SU-DHL-6 (cell line): Measurements from ENCODE around the gene LGSN.
"Not testable (repeated sequence)": the region's sequence is repeated elsewhere in the genome, so short reads cannot be mapped to it uniquely, and the experiment has no call there.

Source experiments
- H2AFZ ChIP-seq: fragments of 200-600 bp; sonication (generic); 2 replicates; pipeline ENCODE4 v1.6.1; 2014; ENCODE audit warnings: low read depth, mild to moderate bottlenecking, moderate library complexity, mixed read lengths, antibody characterized with exemption, low read length; ENCODE audit not compliant: severe bottlenecking
- H3F3A ChIP-seq: fragments of 200-600 bp; shearing (Covaris generic); 2 replicates; pipeline ENCODE4 v1.6.0; 2016; ENCODE audit warnings: antibody characterized with exemption, mild to moderate bottlenecking; ENCODE audit not compliant: insufficient read depth
- H3K27ac ChIP-seq: fragments of 200-600 bp; sonication (generic); 2 replicates; pipeline ENCODE4 v1.5.1; 2016; ENCODE audit warnings: low read depth, mild to moderate bottlenecking, low read length, moderate library complexity, mixed read lengths
- H3K27me3 ChIP-seq: fragments of 200-600 bp; sonication (generic), shearing (Covaris generic); 2 replicates; pipeline ENCODE4 v1.6.0; 2014; ENCODE audit warnings: mild to moderate bottlenecking, low read length
- H3K36me3 ChIP-seq: fragments of 200-600 bp; sonication (generic); 2 replicates; pipeline ENCODE4 v1.6.1; 2014; ENCODE audit warnings: mild to moderate bottlenecking, low read length, mixed read lengths
- H3K4me2 ChIP-seq: fragments of 300-600, 200-600 bp; shearing (Covaris generic), sonication (generic); 2 replicates; pipeline ENCODE4 v1.6.0; 2014; ENCODE audit warnings: low read length, low read depth, mild to moderate bottlenecking; ENCODE audit not compliant: poor library complexity, severe bottlenecking
- H3K4me3 ChIP-seq: fragments of 200-600 bp; sonication (generic); 2 replicates; pipeline ENCODE4 v1.5.1; 2014; ENCODE audit warnings: antibody characterized with exemption, low read length, mild to moderate bottlenecking, mixed read lengths; ENCODE audit not compliant: insufficient read depth, poor library complexity, severe bottlenecking
- H3K79me2 ChIP-seq: fragments of 200-600 bp; sonication (generic); 2 replicates; pipeline ENCODE4 v1.6.1; 2014; ENCODE audit warnings: mild to moderate bottlenecking, low read length, moderate library complexity; ENCODE audit not compliant: insufficient read depth
- H3K9ac ChIP-seq: fragments of 200-600 bp; sonication (generic); 2 replicates; pipeline ENCODE4 v1.7.0; 2014; ENCODE audit warnings: mild to moderate bottlenecking, low read length
- H3K9me2 ChIP-seq: fragments of 200-600 bp; sonication (generic); replicated peaks from 2 replicates; pipeline ENCODE4 v1.6.1; 2014; ENCODE audit warnings: low read length; ENCODE audit not compliant: insufficient read depth
- H3K9me3 ChIP-seq: fragments of 200-600 bp; sonication (generic); 2 replicates; pipeline ENCODE4 v1.6.1; 2014; ENCODE audit warnings: low read length, mixed read lengths; ENCODE audit not compliant: insufficient read depth
- H4K20me1 ChIP-seq: fragments of 200-600 bp; sonication (generic); 2 replicates; pipeline ENCODE4 v1.6.1; 2014; ENCODE audit warnings: low read depth, mild to moderate bottlenecking, antibody characterized with exemption, low read length, moderate library complexity, mixed read lengths
- EZH2phosphoT487 ChIP-seq: fragments of 200-600 bp; sonication (generic), shearing (Covaris generic); conservative IDR thresholded peaks from 2 replicates; pipeline ENCODE4 v1.6.1; 2018; ENCODE audit warnings: mild to moderate bottlenecking, antibody characterized with exemption, low read length, moderate library complexity, mixed read lengths
- TF ChIP-seq, protein P1 (sequence below): fragments of 200-600 bp; sonication (generic); IDR thresholded peaks from one replicate; pipeline ENCODE4 v1.5.1; 2017; ENCODE audit warnings: antibody characterized with exemption, mild to moderate bottlenecking, low read length, moderate library complexity; ENCODE audit not compliant: insufficient read depth, poor library complexity, severe bottlenecking

Gene LGSN

GRCh38 chr6:63278916-63279315, 40.9 kb downstream of the LGSN start:
- TF ChIP-seq, protein P1, sequence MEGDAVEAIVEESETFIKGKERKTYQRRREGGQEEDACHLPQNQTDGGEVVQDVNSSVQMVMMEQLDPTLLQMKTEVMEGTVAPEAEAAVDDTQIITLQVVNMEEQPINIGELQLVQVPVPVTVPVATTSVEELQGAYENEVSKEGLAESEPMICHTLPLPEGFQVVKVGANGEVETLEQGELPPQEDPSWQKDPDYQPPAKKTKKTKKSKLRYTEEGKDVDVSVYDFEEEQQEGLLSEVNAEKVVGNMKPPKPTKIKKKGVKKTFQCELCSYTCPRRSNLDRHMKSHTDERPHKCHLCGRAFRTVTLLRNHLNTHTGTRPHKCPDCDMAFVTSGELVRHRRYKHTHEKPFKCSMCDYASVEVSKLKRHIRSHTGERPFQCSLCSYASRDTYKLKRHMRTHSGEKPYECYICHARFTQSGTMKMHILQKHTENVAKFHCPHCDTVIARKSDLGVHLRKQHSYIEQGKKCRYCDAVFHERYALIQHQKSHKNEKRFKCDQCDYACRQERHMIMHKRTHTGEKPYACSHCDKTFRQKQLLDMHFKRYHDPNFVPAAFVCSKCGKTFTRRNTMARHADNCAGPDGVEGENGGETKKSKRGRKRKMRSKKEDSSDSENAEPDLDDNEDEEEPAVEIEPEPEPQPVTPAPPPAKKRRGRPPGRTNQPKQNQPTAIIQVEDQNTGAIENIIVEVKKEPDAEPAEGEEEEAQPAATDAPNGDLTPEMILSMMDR: no peak
- TF ChIP-seq EZH2phosphoT487: no peak
- Histone ChIP-seq H3F3A (no peaks in the 10 kb centered on the region), H4K20me1 (no peaks in the 10 kb centered on the region), H3K27me3 (no peaks in the 10 kb centered on the region), H3K9ac (no peak overlapping the region), H3K9me3 (no peaks in the 10 kb centered on the region), H3K36me3 (no peaks in the 10 kb centered on the region), H3K9me2 (no peaks in the 10 kb centered on the region), H3K4me2 (no peak overlapping the region), H2AFZ (no peak overlapping the region), H3K27ac (no peak overlapping the region), H3K79me2 (no peaks in the 10 kb centered on the region), H3K4me3 (no peak overlapping the region)

GRCh38 chr6:63275953-63276352, 43.8 kb downstream of the LGSN start:
- no peak overlapping the region for H3K4me3 ChIP-seq
- no peaks in the 10 kb centered on the region for H3K9me3 ChIP-seq
- no peak for TF ChIP-seq EZH2phosphoT487
- TF ChIP-seq, protein P1: no peak

GRCh38 chr6:63274795-63275430, 44.9 kb downstream of the LGSN start:
- not testable (repeated sequence) for H3K4me3 ChIP-seq, H3K4me2 ChIP-seq, H3K9me3 ChIP-seq, H3F3A ChIP-seq, H4K20me1 ChIP-seq, H3K27ac ChIP-seq, H3K36me3 ChIP-seq, H3K9me2 ChIP-seq, H3K79me2 ChIP-seq, H3K27me3 ChIP-seq, H2AFZ ChIP-seq, H3K9ac ChIP-seq

More at GRCh38 chr6:63275953-63276352, 43.8 kb downstream of the LGSN start:
- Histone ChIP-seq H3K79me2 (no peaks in the 10 kb centered on the region), H3K9me2 (no peaks in the 10 kb centered on the region), H3K27ac (no peak overlapping the region), H3K9ac (no peak overlapping the region), H3K36me3 (no peaks in the 10 kb centered on the region), H3K27me3 (no peaks in the 10 kb centered on the region), H4K20me1 (no peaks in the 10 kb centered on the region), H3K4me2 (no peak overlapping the region), H3F3A (no peaks in the 10 kb centered on the region), H2AFZ (no peak overlapping the region)

GRCh38 chr6:63272397-63272796, 47.4 kb downstream of the LGSN start:
- Histone ChIP-seq H3F3A (no peaks in the 10 kb centered on the region), H3K27me3 (no peaks in the 10 kb centered on the region), H3K27ac (no peak overlapping the region), H3K9me2 (no peaks in the 10 kb centered on the region), H3K9ac (no peak overlapping the region), H3K4me2 (no peak overlapping the region), H4K20me1 (no peaks in the 10 kb centered on the region), H3K4me3 (no peak overlapping the region), H2AFZ (no peak overlapping the region), H3K36me3 (no peaks in the 10 kb centered on the region), H3K9me3 (no peaks in the 10 kb centered on the region), H3K79me2 (no peaks in the 10 kb centered on the region)
- TF ChIP-seq, protein P1: no peak
